Cardiac muscle cell (in vitro differentiated cells and primary cell): ENCODE results near the gene ATIC. TPM values are rescaled to one million over a fixed set of nuclear protein-coding genes. Genes with fewer than 3 reads are reported as not detected.
A peak's percentile ranks its signal among the peaks of the same experiment; 100 is the strongest.

Experiments used
- DNase-seq, 2 donors: peaks; one replicate each; pipeline versions ENCODE4 v3.0.0 to v3.0.0-alpha.2; 2010 to 2017; ENCODE audit warnings: low read depth in 1 of 2, low spot score in 1 of 2
- H3K27ac ChIP-seq: fragments of 200-600 bp; sonication (generic); 2 replicates; pipeline ENCODE4 v1.5.1; 2016
- H3K27me3 ChIP-seq: fragments of 200-600 bp; sonication (generic); 2 replicates; pipeline ENCODE4 v1.6.0; 2016; ENCODE audit warnings: control low read depth
- H3K36me3 ChIP-seq: fragments of 200-600 bp; sonication (generic); 2 replicates; pipeline ENCODE4 v1.5.1; 2016; ENCODE audit warnings: control low read depth
- H3K4me1 ChIP-seq: fragments of 200-600 bp; sonication (generic); 2 replicates; pipeline ENCODE4 v1.8.1; 2017; ENCODE audit warnings: low read depth, mild to moderate bottlenecking, mixed run types
- H3K4me3 ChIP-seq: fragments of 200-600 bp; sonication (generic); 2 replicates; pipeline ENCODE4 v1.5.1; 2016; ENCODE audit warnings: mild to moderate bottlenecking
- H3K9me3 ChIP-seq: fragments of 200-600 bp; sonication (generic); 2 replicates; pipeline ENCODE4 v1.5.1; 2017; ENCODE audit warnings: low read depth, mild to moderate bottlenecking, control low read depth
- polyA plus RNA-seq: library from polyadenylated mRNA; unstranded; fragments of >200 nt; fragmentation: Nextera tagmentation; extraction: Ambion mirVana; gene quantifications from 2 replicates; pipeline ENCODE4 v1.2.1, GENCODE V29; 2016
- total RNA-seq: library from RNA; depleted of rRNA; stranded (reverse); fragments of >200 nt; gene quantifications from 2 replicates; pipeline ENCODE4 v1.2.3, GENCODE V29; 2016
- TF ChIP-seq, protein P1 (sequence below): IDR thresholded peaks from 2 replicates; pipeline ENCODE4 v1.5.1; 2012; ENCODE audit warnings: low read depth, mild to moderate bottlenecking, low read length

The ATIC gene
- total and polyA plus RNA-seq, 2 experiments from 2014 or later, result 9.6 to 83.7 TPM

DNA sequence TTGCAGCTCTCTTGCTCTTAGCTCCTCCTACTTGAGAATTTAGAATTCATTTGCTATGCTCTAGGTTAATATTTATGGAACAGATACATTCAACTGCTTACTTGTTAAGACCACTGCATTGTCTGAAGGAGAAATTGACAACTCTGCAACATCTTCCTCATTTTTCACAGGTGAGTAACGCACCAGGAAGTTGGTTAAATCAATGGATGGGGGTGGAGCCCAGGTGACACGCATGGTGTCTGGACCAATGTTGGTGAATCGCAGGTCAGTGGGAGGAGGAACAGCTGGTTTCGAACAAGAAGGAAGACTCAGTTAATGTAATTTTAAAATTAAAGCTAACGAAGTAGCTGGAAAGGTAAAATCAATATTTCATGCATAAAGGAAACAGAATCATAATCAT, 79.7 kb downstream of the ATIC start:
- Histone ChIP-seq H3K27me3 (no peaks in the 10 kb centered on the region), H3K4me1 (no peaks in the 10 kb centered on the region), H3K27ac (no peak overlapping the region), H3K9me3 (no peaks in the 10 kb centered on the region), H3K4me3 (no peak overlapping the region), H3K36me3 (peaks cover 34% of the 10 kb centered on the region)
- DNase-seq, result no peak
- TF ChIP-seq, protein P1, sequence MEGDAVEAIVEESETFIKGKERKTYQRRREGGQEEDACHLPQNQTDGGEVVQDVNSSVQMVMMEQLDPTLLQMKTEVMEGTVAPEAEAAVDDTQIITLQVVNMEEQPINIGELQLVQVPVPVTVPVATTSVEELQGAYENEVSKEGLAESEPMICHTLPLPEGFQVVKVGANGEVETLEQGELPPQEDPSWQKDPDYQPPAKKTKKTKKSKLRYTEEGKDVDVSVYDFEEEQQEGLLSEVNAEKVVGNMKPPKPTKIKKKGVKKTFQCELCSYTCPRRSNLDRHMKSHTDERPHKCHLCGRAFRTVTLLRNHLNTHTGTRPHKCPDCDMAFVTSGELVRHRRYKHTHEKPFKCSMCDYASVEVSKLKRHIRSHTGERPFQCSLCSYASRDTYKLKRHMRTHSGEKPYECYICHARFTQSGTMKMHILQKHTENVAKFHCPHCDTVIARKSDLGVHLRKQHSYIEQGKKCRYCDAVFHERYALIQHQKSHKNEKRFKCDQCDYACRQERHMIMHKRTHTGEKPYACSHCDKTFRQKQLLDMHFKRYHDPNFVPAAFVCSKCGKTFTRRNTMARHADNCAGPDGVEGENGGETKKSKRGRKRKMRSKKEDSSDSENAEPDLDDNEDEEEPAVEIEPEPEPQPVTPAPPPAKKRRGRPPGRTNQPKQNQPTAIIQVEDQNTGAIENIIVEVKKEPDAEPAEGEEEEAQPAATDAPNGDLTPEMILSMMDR, result no peak

- no peak for DNase-seq
- Histone ChIP-seq H3K9me3 (no peaks in the 10 kb centered on the region), H3K27ac (no peak overlapping the region), H3K36me3 (peaks cover 31% of the 10 kb centered on the region), H3K4me3 (no peak overlapping the region), H3K4me1 (no peaks in the 10 kb centered on the region), H3K27me3 (no peaks in the 10 kb centered on the region)
- TF ChIP-seq, protein P1, result no peak
Measured at GRCh38 chr2:215392164-215392563, 80.3 kb downstream of the ATIC start.

DNA sequence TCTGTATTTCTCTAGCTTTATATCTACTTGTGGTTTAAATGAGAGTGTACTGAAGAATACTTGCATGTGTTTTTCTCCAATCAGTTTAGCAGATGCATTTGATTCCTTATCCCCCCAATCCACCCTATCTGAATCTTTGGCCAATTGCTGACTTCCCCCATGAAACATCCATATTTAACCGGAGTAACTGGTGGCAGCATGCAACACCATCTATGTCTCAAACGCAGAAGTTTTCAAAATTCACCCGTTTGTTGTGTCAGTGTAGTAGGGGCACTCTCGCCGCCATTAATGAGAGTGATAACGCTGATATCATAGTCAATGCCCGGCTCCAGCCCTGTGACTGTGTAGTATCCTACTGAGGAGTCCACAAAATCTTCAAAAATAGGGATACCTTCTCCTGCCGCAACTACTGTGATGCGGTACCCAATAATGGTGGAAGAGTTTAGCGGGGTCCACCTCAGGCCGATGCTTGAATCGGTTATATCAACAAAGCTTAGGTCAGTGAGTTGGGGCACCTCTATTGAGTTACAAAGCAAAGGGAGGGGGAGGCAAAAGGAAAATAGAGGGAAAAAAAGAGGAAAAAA, 80.9 kb downstream of the ATIC start:
- Histone ChIP-seq H3K4me1 (peaks cover 3% of the 10 kb centered on the region), H3K27ac (no peak overlapping the region), H3K4me3 (no peak overlapping the region), H3K27me3 (no peaks in the 10 kb centered on the region), H3K36me3 (peaks cover 30% of the 10 kb centered on the region), H3K9me3 (no peaks in the 10 kb centered on the region)
- TF ChIP-seq, protein P1, result no peak
- DNase-seq, result no peak

DNA sequence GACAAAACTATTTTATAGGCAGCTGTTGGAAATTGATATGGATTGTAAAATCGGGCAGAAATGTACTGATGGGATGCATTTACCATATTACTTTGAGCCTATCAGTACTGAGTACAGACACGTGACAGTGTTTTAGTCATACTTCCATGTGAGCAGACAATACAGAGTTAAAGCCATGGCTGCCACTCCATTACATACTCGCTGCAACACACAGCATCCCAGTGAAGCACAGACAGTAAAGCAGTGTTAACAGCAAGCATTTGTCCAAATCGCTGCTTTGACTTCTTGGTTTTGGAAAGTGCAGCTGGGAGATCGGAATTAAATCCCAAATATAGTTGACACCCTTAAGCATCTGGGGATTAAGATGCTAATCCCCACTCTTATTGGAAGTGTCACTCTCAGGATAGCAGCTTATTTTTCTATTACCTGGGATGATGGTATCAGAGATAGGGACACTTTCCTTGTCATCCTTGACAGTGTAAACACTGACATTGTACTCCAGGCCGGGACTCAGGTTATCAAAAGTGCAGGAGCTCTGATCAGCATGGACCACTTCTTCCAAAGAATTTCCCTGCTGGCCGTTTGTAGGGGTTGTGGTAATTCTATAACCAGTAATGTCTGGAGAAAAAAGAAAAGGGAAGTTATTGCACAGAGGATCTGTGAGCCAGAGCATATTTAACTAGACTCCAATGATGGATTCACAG, 82.4 kb downstream of the ATIC start:
- TF ChIP-seq, protein P1, result no peak
- Histone ChIP-seq H3K9me3 (no peaks in the 10 kb centered on the region), H3K27ac (peak overlapping the region; percentile 38), H3K4me3 (no peak overlapping the region), H3K27me3 (no peaks in the 10 kb centered on the region), H3K36me3 (peaks cover 30% of the 10 kb centered on the region), H3K4me1 (peaks cover 10% of the 10 kb centered on the region)
- DNase-seq, result no peak

- Histone ChIP-seq H3K4me3 (no peak overlapping the region), H3K9me3 (no peaks in the 10 kb centered on the region), H3K36me3 (peaks cover 22% of the 10 kb centered on the region), H3K27me3 (no peaks in the 10 kb centered on the region), H3K4me1 (peaks cover 10% of the 10 kb centered on the region), H3K27ac (no peak overlapping the region)
- no peak for DNase-seq
- TF ChIP-seq, protein P1, result no peak
Measured at GRCh38 chr2:215395687-215396460, 84.0 kb downstream of the ATIC start.
